Stimulated activated CD8-positive, alpha-beta memory T cell treated with anti-CD3 and anti-CD28 coated beads, Interleukin-12 subunit alpha, Interleukin-12 subunit beta, amount 100 ng/mL, for 1 hour (primary cell): Measurements from ENCODE around the gene HDAC4.

Source experiments
- DNase-seq: peaks from one replicate; pipeline ENCODE4 v3.0.0-alpha.2; 2020; ENCODE audit warnings: low read depth

HDAC4 gene

DNA sequence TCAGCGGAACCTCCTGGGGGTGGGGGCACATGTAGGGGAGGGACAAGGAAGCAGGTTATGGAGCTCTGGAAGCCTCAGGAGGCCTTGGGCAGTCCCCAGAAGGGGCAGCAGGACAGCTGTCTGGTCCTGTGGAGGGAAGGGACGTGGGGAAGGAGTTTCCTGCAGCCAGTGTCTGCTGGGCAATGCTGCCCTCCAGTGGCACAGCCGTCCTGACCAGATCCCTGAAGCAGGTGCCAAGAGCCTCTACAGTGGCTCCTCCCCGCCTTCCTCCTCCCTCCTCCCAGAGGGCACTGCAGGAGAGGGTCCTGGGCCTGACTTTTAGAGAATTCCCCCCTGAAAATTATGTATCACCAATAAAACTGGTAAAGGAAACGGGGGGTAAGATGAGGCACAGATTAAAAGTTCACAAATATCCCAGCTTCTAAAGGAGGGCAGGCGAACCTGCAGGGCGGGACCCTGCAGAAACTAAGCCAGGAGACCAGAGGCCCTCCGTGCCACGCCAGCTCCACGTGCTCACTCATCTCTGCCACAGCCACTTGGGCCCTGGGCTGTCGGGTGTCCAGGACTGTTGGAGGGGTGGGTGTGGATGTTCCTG lies 294.4 kb downstream of the HDAC4 start:
- no peak for DNase-seq

DNA sequence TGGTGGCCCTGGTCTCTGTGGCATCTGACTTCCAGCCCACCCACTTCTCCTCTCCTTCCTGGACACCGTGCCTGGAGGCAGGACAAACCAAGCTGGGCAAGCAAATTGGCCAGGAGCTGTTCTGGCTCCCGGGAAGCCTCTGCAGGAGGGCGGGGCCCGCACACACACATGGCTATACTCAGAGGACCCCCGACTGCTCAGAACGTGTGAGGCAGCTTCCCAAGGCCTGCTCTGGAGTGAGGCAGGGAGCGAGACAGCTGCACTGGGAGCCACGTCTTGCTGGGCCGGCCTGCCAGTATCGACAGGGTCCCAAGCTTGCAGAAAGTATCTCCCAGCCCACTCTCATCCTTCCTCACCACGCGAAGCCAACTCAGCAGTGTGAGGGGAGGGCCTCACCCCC lies 295.6 kb downstream of the HDAC4 start:
- no peak for DNase-seq

DNA sequence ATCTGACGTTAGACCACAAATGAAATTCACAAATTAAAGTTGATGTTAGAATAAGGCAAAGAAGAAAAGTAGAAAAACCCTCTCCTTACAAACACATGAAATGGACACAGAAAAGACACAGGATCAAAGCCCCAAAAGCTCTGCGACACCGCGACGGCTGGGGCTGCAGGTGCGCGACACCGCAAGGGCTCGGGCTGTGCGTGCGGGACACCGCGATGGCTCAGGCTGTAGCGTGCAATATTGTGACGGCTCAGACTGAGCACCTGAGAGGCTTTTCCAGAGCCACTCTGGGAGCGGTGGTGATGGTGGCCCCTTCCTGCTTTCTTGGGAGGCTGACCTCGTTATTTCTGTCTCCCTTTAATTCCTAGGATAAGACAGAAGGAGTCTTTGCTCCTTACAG lies 296.0 kb downstream of the HDAC4 start:
- DNase-seq, result no peak

DNA sequence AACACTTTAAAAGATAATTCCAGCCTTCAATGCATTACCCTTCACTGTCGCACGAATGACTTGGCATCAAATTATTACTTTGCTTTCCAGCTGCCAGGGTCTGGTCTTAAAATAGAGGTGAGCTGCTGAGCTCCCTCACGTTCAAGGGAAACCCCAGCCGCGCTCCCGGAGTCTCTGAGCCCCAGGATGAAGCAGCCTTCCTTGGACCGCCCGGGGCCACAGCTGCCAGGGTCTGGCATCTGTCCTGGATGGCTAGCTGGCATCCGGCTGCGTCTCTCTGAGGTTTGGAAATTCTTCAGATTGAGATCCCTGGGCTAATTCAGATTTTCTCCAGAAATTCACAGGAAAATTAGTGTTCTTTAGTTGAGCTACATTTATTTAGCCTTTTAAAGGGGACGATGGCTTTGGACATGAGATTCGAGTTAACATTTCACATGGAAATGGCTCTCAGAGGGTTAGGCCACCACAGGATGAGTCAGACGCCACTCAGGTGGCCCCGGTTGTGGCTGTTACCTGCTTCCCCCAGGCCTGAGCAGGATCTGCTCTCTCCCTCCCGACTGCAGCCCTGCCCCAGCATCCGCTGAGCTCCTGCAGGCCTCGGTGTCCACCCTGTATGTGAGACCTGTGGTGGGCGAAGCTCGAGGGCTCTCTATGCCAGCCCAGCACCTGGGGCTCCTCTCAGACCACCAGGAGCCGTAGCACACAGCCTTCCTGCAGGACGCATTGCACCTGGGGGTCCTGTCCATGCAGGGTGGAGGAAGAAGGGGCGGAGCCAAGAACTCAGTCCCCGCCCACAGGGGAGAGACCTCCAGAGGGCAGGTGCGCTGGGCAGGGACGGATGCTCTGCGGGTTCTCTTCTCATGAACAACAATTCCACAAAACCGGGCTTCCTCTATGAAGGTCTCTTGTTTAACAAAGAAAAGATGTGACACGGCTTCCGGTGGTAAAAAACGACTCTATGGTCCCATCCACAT lies 297.4 kb downstream of the HDAC4 start:
- no peak for DNase-seq

DNA sequence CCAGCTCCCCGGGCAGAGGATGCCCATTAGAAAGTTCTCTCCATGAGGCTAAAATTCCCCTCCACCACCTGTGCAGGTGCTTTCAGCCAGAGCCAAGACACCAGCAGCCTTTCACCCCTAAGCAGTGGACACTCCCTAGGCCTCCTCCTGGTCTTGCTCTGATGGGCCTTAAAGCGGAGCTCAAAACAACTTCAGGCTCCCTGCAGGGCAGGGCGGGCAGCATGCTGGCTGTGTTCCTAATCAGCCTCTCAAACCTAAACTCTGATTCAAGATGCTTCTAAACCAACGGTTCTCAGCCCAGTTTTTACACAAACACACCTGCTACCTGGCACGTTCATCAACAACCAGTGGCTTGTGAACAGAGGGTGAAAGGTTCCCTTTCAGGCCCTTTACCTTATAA lies 298.6 kb downstream of the HDAC4 start:
- no peak for DNase-seq

DNA sequence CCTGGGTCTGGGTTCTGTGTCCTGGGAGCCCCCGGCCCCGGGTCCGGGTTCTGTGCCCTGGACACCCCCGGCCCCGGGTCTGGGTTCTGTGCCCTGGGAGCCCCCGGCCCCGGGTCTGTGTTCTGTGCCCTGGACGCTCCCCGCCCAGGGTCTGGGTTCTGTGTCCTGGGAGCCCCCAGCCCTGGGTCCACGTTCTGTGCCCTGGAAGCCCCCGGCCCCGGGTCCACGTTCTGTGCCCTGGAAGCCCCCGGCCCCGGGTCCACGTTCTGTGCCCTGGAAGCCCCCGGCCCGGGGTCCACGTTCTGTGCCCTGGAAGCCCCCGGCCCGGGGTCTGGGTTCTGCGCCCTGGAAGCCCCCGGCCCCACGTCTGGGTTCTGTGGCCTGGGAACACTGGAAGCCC lies 299.0 kb downstream of the HDAC4 start:
- DNase-seq, result no peak

DNA sequence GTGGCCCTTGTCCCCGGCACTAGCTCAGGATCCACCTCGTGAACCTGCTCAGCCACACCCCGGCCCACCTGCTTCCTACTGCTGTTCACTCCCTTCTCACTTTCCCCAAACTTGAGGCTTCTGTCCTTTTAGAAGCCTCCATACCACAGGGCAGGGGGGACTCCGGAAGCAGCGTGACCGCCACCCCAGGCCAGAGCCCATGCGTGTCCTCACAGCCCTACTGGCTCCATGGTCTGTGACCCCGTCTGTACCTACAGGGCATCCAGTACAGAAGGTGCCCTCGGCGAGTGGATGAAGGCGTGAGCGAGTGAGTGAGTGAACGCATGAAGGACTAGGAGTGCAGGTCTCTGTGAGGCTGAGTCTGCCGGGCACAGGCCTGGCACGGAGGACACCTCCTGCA lies 299.7 kb downstream of the HDAC4 start:
- DNase-seq, result no peak

DNA sequence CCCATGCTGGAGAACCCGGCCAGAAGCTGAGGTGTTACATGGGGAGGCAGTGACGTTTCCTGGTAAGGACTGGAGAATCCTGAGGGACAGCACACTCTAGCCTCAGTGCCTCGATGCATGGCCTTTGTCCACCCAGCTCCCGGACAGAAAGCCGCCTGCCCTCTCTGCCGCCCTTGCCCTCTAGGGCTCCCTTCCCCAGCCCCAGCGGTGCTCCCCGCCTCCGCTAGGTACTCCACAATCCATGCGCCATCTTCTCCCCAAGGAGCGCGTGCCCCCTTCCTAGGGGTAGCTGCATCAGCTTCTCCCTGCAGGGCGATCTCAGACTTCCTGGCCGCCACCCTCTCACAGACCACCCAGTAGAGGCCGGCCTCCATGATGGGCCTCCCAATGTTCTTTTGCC lies 301.3 kb downstream of the HDAC4 start:
- DNase-seq, result no peak

DNA sequence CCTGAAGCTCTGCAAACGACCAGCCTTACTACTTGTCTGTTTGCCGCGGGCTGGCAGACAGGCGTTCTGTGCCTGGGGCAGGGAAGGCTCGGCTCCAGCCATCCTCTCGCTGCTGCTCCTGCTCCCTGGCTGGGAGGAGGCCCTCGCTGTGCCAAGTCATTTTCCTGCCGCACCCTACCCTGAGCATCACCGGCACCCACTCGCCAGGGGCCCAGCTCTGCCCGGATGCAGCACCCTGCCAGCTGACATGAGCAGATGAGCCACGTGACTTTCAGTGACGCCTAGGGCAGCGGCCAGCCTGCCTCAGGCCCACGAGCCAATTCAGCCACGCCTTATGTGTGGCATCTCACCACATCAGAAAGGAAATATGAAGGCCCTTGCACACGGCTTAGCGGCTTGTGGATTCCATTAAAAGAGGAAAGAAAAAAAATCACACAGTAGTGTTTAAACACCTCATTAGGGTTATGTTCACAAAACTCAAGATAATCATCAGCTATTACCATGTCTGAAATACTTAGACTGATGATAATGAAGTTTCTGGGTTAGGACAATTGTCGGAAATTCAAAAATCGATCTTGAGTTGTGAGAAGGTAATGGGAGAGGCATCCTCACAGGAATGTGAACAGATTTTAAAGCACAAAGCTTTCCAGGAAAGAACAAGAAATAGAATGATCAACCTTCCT lies 302.4 kb downstream of the HDAC4 start:
- no peak for DNase-seq

DNA sequence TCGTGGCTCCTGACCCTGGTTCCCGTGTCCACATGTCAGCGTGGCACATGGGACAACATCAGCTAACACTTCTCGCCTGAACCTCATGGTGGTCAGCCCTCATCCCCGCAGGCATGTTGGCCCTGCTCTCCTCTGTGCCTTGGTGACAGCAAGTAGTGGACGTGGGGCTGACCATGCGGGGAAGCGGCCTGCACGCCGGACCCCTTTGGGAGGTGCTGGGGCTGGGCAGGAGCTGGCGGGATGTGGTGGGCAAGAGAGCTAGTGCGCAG lies 303.5 kb downstream of the HDAC4 start:
- no peak for DNase-seq

DNA sequence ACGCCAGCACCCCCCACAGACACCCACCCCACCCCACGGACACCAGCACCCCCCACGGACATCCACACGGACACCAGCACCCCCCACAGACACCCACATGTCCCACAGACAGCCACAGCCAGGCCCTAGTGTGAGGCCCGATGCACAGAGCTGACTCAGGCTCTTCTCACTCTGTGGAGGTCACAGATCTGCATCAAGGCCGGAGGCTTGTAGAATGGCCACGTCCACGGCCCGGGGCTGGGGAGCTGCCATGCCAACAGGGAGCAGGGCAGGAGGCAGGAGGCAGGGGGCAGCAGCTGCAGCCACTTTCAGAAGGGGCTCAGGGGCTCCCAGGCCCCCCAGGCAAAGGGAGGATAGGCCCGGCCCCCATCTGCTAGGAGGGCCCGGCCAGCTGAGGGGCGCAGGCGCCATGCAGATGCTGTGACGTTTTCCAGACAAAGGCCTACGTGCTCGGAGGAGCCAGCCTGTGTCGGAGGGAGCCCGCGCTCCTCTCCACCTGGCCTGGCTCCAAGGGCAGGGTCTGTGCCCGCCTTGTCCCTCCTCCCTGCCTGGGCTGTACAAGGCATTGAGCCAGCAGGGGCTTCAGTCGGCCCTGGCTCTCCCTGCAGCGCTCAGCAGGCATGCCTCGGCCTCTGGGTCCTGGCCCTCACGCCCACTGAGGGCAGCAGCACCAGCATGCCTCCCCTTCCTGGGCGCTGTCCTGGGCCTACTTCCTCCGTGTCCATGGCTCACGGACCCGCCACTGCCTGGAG lies 304.0 kb downstream of the HDAC4 start:
- no peak for DNase-seq

DNA sequence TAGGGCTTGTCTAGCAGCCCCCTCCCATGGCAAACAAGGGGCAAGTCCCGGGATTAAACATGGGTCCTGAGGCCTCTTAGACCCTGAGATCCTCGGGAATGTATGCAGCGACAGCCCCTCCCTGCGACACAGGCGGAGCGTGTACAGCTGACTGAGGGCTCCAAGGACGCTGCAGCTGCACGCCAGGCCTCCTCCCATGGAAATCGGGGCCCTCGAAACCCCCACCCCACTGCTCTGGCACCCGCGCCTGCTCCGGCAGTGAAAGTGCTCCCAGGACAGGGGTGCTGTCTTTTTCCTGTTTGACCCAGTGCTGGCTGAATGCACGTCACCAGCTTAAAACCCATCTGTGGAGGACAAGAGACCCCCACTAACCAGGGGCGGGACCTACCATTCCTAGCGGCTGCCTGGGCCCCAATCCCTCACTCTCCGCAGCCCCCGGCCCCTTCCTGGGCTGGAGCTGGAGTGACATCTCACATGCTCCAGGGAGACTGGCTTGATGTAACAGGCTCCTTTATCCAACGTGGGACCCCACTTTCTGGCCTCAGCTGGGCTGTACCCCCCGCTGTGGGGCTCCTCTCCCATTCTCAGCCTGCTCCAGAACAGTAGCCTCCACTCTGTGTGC lies 305.2 kb downstream of the HDAC4 start:
- no peak for DNase-seq

DNA sequence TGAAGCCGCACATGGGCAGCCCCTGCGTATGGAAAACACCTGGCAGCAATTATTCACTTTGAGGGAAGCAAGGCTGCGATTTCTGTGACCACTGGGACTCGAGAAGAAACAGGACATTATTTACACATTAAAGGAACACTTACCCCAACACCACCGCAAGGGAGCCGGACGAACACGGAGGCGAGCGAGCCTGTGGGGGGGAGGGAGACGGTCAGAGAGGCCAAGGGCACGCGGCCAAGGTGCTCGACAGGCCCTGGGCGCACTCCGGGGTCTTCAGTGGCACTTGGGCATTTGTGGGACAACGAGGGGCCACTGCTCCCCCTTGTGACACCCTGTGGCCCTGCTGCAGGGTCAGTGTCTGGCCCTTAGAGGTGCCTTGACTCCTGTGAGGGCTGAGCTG lies 306.0 kb downstream of the HDAC4 start:
- no peak for DNase-seq

DNA sequence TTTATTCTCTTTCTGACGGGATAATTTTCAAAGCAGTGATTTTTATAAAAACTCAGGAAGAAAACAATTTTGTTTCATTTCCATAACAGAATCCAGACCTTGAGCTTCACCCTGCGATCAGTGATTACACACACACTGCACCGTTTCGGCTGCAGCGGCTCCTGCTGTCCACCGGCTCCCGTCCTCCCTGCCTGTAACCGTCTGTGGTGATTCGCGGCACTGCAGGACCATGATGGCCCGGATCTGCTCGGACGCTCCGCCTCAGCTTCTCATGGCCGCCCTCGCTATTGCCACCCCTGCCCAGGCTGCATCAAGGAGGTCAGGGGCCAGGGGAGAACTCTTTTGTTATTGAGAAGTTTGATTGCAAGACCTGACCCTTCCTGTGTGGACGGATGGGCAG lies 306.9 kb downstream of the HDAC4 start:
- no peak for DNase-seq

DNA sequence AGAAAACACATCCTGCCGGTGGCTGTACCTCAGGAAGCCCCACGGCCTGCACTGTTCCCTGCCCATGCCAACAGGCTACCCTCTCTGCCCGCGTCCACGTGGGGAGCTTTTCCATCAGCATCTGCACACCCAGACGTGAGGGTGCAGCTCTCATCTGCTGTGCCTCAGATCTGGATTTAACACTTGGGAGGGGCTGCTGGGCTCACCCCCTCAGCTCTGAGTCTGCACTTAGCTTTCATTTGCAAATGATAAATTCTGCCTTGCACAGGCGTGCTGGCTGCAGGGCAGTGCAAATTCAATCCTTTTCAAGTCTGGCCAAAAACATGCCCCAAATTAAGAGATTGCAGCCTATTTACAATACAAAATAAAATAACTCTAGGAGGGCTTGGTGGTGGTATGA lies 307.3 kb downstream of the HDAC4 start:
- DNase-seq, result no peak

DNA sequence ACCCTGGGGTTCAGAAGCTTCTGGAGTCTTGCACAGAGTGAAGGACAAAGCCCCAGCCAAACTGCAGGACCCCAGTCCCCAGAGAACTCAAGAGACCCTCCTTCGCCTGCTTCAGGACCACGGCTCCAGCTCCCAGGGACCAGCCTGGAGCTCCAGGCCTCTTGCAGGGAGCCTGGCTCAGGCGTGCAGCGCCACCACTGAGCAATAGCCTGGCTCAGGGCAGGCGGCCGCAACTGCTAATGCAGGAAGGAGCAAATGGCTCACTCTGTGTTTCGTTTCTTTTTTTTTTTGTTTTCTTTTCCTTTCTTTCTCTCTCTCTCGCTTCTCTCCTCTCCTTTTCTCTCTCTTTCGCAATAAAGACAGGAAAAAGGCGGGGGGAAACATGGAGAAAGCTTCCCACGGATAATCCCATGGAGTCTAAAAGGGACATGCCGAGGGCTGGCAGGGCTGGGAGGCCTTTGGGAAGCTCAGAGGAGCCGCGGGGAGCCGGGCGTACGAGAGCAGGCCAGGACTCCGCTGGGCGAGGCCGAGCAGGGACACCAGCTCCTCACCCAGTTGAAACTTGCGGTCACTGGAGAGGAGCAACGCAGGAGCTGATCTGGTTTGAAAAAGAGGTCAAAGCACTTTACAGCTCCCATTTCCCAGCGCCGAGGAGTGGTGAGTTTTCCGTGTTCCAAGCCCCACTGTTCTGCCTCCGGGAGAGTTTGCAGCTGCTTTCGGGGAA lies 308.1 kb downstream of the HDAC4 start:
- DNase-seq, result no peak

DNA sequence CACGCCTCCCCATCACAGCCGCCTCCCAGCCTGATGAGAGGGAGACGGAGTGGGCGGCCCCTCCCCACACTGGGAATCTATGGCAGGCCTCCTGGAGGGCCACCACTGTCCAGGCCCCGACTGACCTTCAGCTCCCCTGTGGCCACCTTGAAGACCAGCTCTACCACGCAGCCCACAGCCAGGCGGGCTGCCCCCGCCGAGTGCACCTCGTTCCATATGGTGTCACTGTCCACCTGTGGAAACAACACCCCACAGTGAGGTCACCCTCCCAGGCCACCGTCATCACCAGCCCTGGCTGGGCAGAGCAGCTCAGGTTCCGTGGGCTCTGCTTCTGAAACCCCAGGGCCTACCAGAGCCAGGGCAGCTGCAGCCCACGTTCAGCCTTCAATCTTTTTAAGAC lies 310.9 kb downstream of the HDAC4 start:
- DNase-seq, result no peak

DNA sequence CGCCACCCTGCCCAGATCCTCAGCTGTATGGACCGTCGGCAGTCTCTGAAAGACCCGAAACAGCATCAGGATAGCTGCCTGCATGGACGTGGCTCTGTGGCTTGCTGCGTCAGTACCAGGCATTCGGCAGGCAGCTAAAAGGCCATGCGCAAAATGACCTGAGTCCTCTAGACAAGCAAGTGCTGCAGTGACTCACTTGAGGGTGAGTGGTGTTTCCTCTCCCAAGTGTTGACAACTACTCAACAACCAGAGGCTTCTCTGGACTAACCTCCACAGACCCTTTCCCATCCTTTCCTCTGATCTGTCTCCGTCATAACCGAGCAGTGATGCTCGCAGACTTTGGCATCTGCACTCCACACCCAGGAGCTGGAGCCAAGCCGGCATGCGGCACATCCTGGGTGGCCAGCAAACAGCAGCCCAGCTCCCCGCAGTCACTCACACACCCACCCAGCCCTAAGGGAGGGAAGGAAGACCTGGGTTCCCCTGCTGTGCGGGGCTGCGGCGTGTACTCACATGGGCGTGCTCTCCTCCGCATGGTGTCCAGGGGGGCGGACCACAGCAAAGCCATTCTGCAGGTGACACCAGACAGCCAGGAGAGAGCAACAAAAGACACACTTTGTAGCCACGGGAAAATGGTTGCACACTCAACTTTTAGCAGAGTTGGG lies 313.6 kb downstream of the HDAC4 start:
- no peak for DNase-seq

DNA sequence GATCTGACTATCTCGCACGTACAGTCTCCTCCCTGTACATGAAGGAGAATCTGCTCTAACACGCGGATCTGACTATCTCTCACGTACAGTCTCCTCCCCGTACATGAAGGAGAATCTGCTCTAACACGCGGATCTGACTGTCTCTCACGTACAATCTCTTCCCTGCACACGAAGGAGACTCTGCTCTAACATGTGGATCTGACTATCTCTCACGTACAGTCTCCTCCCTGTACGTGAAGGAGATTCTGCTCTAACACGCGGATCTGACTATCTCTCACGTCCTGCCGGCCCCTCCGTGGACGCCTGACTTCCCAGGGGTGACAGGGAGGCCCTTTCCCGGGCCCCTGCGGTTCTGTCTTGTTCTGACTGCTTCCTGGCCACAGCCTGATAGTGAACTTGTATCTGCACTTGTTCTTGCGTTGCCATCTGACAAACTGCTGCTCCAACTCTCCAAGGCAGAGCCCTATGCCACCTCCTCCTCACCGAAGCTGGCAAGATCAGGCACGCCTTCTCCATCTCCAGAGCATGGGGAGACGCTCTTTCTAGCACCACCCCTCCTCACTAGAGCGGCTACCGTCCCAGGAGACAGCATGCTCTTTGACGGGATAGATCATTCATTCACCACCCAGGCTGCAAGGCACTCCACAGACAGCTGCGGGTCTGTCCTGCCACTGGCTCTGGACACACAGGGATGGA lies 314.3 kb downstream of the HDAC4 start:
- no peak for DNase-seq
